ENCODE data around the gene CPM. TPM values are rescaled to one million over a fixed set of nuclear protein-coding genes. Genes with fewer than 3 reads are reported as not detected.

CPM gene
- total RNA-seq, 1 experiment from 2014 or later: 0.96 TPM

- Mint-ChIP-seq H3K4me3 (no peak overlapping the region), H3K4me1 (no peaks in the 10 kb centered on the region)
Measured at GRCh38 chr12:68894276-68894855, 38.6 kb downstream of the CPM start.

GRCh38 chr12:68893741-68894140 is 39.2 kb downstream of the CPM start:
- Mint-ChIP-seq H3K9me3 (no peaks in the 10 kb centered on the region), H3K27ac (no peak overlapping the region)
- no peak for DNase-seq (ENCODE audit: low spot score)
- TF ChIP-seq ARID4B (CRISPR knock-in tag; IDR thresholded peaks at IDR 0.05; ENCODE audit: borderline replicate concordance) (no peak), CREB1 (CRISPR knock-in tag; IDR thresholded peaks at IDR 0.05) (no peak), ZNF317 (CRISPR knock-in tag; IDR thresholded peaks at IDR 0.05; ENCODE audit: borderline replicate concordance, low read depth) (no peak), MYBL2 (CRISPR knock-in tag; IDR thresholded peaks at IDR 0.05) (no peak), TCF7 (CRISPR knock-in tag; IDR thresholded peaks at IDR 0.05; ENCODE audit: low read depth) (no peak), GTF2I (CRISPR knock-in tag; conservative IDR thresholded peaks at IDR 0.05) (no peak), ZNF219 (CRISPR knock-in tag; IDR thresholded peaks at IDR 0.05; ENCODE audit: borderline replicate concordance) (no peak), ZSCAN18 (CRISPR knock-in tag; IDR thresholded peaks at IDR 0.05) (no peak), ZNF232 (CRISPR knock-in tag; IDR thresholded peaks at IDR 0.05) (no peak), JUN (CRISPR knock-in tag; IDR thresholded peaks at IDR 0.05) (no peak), CREM (CRISPR knock-in tag; IDR thresholded peaks at IDR 0.05) (no peak)

More at GRCh38 chr12:68894276-68894855, 38.6 kb downstream of the CPM start:
- no peak overlapping the region for H3K27ac Mint-ChIP-seq
- TF ChIP-seq ZNF423 (CRISPR knock-in tag; IDR thresholded peaks at IDR 0.05): no peak
- TF ChIP-seq TCF7 (CRISPR knock-in tag; IDR thresholded peaks at IDR 0.05; ENCODE audit: low read depth): no peak
- no peak for TF ChIP-seq MXD4 (CRISPR knock-in tag; IDR thresholded peaks at IDR 0.05; ENCODE audit: borderline replicate concordance)
- no peak for TF ChIP-seq FOXP4 (CRISPR knock-in tag; IDR thresholded peaks at IDR 0.05)
- no peak for TF ChIP-seq JUN (CRISPR knock-in tag; IDR thresholded peaks at IDR 0.05)
- no peak for TF ChIP-seq NFE2L1 (CRISPR knock-in tag; IDR thresholded peaks at IDR 0.05)
- TF ChIP-seq ERG (CRISPR knock-in tag; IDR thresholded peaks at IDR 0.05): no peak
- no peak for TF ChIP-seq AR (CRISPR knock-in tag; IDR thresholded peaks at IDR 0.05)
- no peak for TF ChIP-seq RORB (CRISPR knock-in tag; IDR thresholded peaks at IDR 0.05)
- TF ChIP-seq CREM (CRISPR knock-in tag; IDR thresholded peaks at IDR 0.05): no peak
- no peak for TF ChIP-seq NR3C1 (CRISPR knock-in tag; conservative IDR thresholded peaks at IDR 0.05; ENCODE audit: low read depth)
- CTCF ChIA-PET: no interaction called here
- ATAC-seq (no peak), DNase-seq (ENCODE audit: low spot score) (no peak)
- H3K27me3 Mint-ChIP-seq (ENCODE audit: low read depth): no peaks in the 10 kb centered on the region
- no peaks in the 10 kb centered on the region for H3K9me3 Mint-ChIP-seq
- no peaks in the 10 kb centered on the region for H3K36me3 Mint-ChIP-seq
- POLR2A ChIA-PET: no interaction called here

More at GRCh38 chr12:68893741-68894140, 39.2 kb downstream of the CPM start:
- ChIA-PET POLR2A (no interaction called here), CTCF (no interaction called here)
- no peaks in the 10 kb centered on the region for H3K36me3 Mint-ChIP-seq
- H3K4me3 Mint-ChIP-seq: no peak overlapping the region
- H3K27me3 Mint-ChIP-seq (ENCODE audit: low read depth): no peaks in the 10 kb centered on the region
- no peaks in the 10 kb centered on the region for H3K4me1 Mint-ChIP-seq
- ATAC-seq: no peak

All from WTC11 (cell line).